ENCODE data around the gene NFATC2. TPM values are rescaled to one million over a fixed set of nuclear protein-coding genes. Genes with fewer than 3 reads are reported as not detected.

Gene NFATC2
- total RNA-seq, 4 donors from 2014 or later, result 8.8 to 15.6 (median 13.0) TPM

GRCh38 chr20:51508780-51509179 lies 33.7 kb downstream of the NFATC2 start:
- TF ChIP-seq EP300 (IDR thresholded peaks at IDR 0.05) (no peak), CTCF (IDR thresholded peaks at IDR 0.05) (no peak), POLR2A (IDR thresholded peaks at IDR 0.05; ENCODE audit: low read depth) (no peak), POLR2AphosphoS5 (IDR thresholded peaks at IDR 0.05) (no peak)
- H3K4me3 ChIP-seq, result no peak overlapping the region
- 94% methylated on average over 7 of the region's 7 CpGs for WGBS
- H3K36me3 ChIP-seq, result peaks cover 0 to 19% (median 4%) of the 10 kb centered on the region in 4 donors
- no peaks in the 10 kb centered on the region for H3K9me3 ChIP-seq
- no peak for DNase-seq (ENCODE audit: extremely low spot score)
- no peaks in the 10 kb centered on the region for H3K4me1 ChIP-seq
- H3K27ac ChIP-seq (replicated peaks in 1 of 4), result no peak overlapping the region
- H3K27me3 ChIP-seq, result no peaks in the 10 kb centered on the region
- intact Hi-C loops (cut with DNase I), result no loop called here

GRCh38 chr20:51508158-51508557 lies 34.4 kb downstream of the NFATC2 start:
- WGBS, result 95% methylated on average over 17 of the region's 17 CpGs
- peaks cover 0 to 19% (median 4%) of the 10 kb centered on the region in 4 donors for H3K36me3 ChIP-seq
- no peak for DNase-seq (ENCODE audit: extremely low spot score)
- H3K4me1 ChIP-seq, result no peaks in the 10 kb centered on the region
- H3K27me3 ChIP-seq, result no peaks in the 10 kb centered on the region
- intact Hi-C loops (cut with DNase I), result no loop called here
- H3K27ac ChIP-seq (replicated peaks in 1 of 4), result no peak overlapping the region
- H3K4me3 ChIP-seq, result no peak overlapping the region
- TF ChIP-seq POLR2A (IDR thresholded peaks at IDR 0.05; ENCODE audit: low read depth) (no peak), EP300 (IDR thresholded peaks at IDR 0.05) (no peak), POLR2AphosphoS5 (IDR thresholded peaks at IDR 0.05) (no peak), CTCF (IDR thresholded peaks at IDR 0.05) (no peak)
- H3K9me3 ChIP-seq, result no peaks in the 10 kb centered on the region

- H3K4me1 ChIP-seq, result no peaks in the 10 kb centered on the region
- no peak overlapping the region for H3K27ac ChIP-seq (replicated peaks in 1 of 4)
- DNase-seq (ENCODE audit: extremely low spot score), result no peak
- TF ChIP-seq EP300 (IDR thresholded peaks at IDR 0.05) (no peak), POLR2AphosphoS5 (IDR thresholded peaks at IDR 0.05) (no peak), POLR2A (IDR thresholded peaks at IDR 0.05; ENCODE audit: low read depth) (no peak), CTCF (IDR thresholded peaks at IDR 0.05) (no peak)
- H3K27me3 ChIP-seq, result no peaks in the 10 kb centered on the region
- H3K9me3 ChIP-seq, result no peaks in the 10 kb centered on the region
- intact Hi-C loops (cut with DNase I), result no loop called here
- H3K36me3 ChIP-seq, result peaks cover 0 to 19% (median 4%) of the 10 kb centered on the region in 4 donors
- 84% methylated on average over 19 of the region's 19 CpGs for WGBS
- H3K4me3 ChIP-seq, result no peak overlapping the region
These were observed 35.1 kb downstream of the NFATC2 start for GRCh38 chr20:51507216-51508036.

- H3K4me1 ChIP-seq, result no peaks in the 10 kb centered on the region
- no peak overlapping the region for H3K4me3 ChIP-seq
- intact Hi-C loops (cut with DNase I), result no loop called here
- no peak for DNase-seq (ENCODE audit: extremely low spot score)
- no peaks in the 10 kb centered on the region for H3K27me3 ChIP-seq
- H3K36me3 ChIP-seq, result peaks cover 0 to 13% (median 4%) of the 10 kb centered on the region in 4 donors
- H3K27ac ChIP-seq (replicated peaks in 1 of 4), result no peak overlapping the region
- WGBS, result 94% methylated on average over 15 of the region's 18 CpGs
- TF ChIP-seq POLR2AphosphoS5 (IDR thresholded peaks at IDR 0.05) (no peak), EP300 (IDR thresholded peaks at IDR 0.05) (no peak), CTCF (IDR thresholded peaks at IDR 0.05) (no peak), POLR2A (IDR thresholded peaks at IDR 0.05; ENCODE audit: low read depth) (no peak)
- H3K9me3 ChIP-seq, result no peaks in the 10 kb centered on the region
These were observed 35.8 kb downstream of the NFATC2 start for GRCh38 chr20:51506527-51507215.

Data from esophagus muscularis mucosa (tissue), 4 donors.